ENCODE measurements around the gene COQ4.
A peak's percentile ranks its signal among the peaks of the same experiment; 100 is the strongest.

COQ4 gene

DNA sequence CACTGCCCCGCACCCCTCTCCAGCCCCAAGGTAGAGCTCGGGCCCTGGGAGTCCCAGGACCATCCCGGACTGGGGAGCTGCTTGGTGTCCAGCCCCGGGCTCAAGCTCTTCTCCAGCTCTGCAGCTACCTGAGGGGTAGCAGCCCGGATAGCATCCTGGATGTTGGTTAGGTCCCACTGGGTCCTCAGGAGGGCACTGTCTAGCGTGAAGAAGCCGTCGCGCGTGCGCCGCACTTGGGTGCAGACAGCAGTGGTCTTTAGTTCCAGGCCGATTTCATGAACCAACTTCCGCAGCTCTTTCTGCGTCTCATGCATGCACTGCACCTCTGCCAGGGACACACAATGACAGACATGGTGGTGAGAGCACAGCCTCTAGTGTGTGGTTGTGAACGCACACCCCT lies 13.1 kb upstream of the COQ4 start:
- Histone ChIP-seq H3K4me1 (ENCODE audit: insufficient read depth, insufficient read length) (peaks cover 5% of the 10 kb centered on the region), H3K9me3 (ENCODE audit: insufficient read depth, low read length) (no peaks in the 10 kb centered on the region), H3K9ac (ENCODE audit: insufficient read length, low read depth) (no peak overlapping the region), H3K36me3 (ENCODE audit: insufficient read depth, insufficient read length, low read length) (peaks cover 54% of the 10 kb centered on the region), H3K4me3 (ENCODE audit: insufficient read length, low read depth) (no peak overlapping the region), H3K27me3 (ENCODE audit: insufficient read depth, insufficient read length) (no peaks in the 10 kb centered on the region)
- no peak for DNase-seq (ENCODE audit: low read depth, low spot score)
- no peak for TF ChIP-seq YY1 (IDR thresholded peaks at IDR 0.05; ENCODE audit: insufficient read depth, insufficient read length)
- TF ChIP-seq SUZ12 (IDR thresholded peaks at IDR 0.05; ENCODE audit: extremely low read depth, insufficient read depth, insufficient read length): no peak
- TF ChIP-seq ZNF274 (IDR thresholded peaks at IDR 0.05; ENCODE audit: low read depth, low read length): no peak

- no peaks in the 10 kb centered on the region for H3K9me3 ChIP-seq (ENCODE audit: insufficient read depth, low read length)
- no peak for DNase-seq (ENCODE audit: low read depth, low spot score)
- no peaks in the 10 kb centered on the region for H3K4me1 ChIP-seq (ENCODE audit: insufficient read depth, insufficient read length)
- no peak for TF ChIP-seq YY1 (IDR thresholded peaks at IDR 0.05; ENCODE audit: insufficient read depth, insufficient read length)
- no peak for TF ChIP-seq SUZ12 (IDR thresholded peaks at IDR 0.05; ENCODE audit: extremely low read depth, insufficient read depth, insufficient read length)
- no peak for TF ChIP-seq ZNF274 (IDR thresholded peaks at IDR 0.05; ENCODE audit: low read depth, low read length)
- H3K9ac ChIP-seq (ENCODE audit: insufficient read length, low read depth): no peak overlapping the region
- peaks cover 59% of the 10 kb centered on the region for H3K36me3 ChIP-seq (ENCODE audit: insufficient read depth, insufficient read length, low read length)
- no peak overlapping the region for H3K4me3 ChIP-seq (ENCODE audit: insufficient read length, low read depth)
- H3K27me3 ChIP-seq (ENCODE audit: insufficient read depth, insufficient read length): no peaks in the 10 kb centered on the region
These were observed 12.2 kb upstream of the COQ4 start for GRCh38 chr9:128310461-128310860.

GRCh38 chr9:128314697-128315096 lies 7.9 kb upstream of the COQ4 start:
- H3K9ac ChIP-seq (ENCODE audit: insufficient read length, low read depth): no peak overlapping the region
- no peak overlapping the region for H3K4me3 ChIP-seq (ENCODE audit: insufficient read length, low read depth)
- DNase-seq (ENCODE audit: low read depth, low spot score): no peak
- H3K27me3 ChIP-seq (ENCODE audit: insufficient read depth, insufficient read length): no peaks in the 10 kb centered on the region
- no peaks in the 10 kb centered on the region for H3K4me1 ChIP-seq (ENCODE audit: insufficient read depth, insufficient read length)
- peaks cover 62% of the 10 kb centered on the region for H3K36me3 ChIP-seq (ENCODE audit: insufficient read depth, insufficient read length, low read length)
- TF ChIP-seq YY1 (IDR thresholded peaks at IDR 0.05; ENCODE audit: insufficient read depth, insufficient read length) (no peak), SUZ12 (IDR thresholded peaks at IDR 0.05; ENCODE audit: extremely low read depth, insufficient read depth, insufficient read length) (no peak), ZNF274 (IDR thresholded peaks at IDR 0.05; ENCODE audit: low read depth, low read length) (no peak)
- H3K9me3 ChIP-seq (ENCODE audit: insufficient read depth, low read length): no peaks in the 10 kb centered on the region

DNA sequence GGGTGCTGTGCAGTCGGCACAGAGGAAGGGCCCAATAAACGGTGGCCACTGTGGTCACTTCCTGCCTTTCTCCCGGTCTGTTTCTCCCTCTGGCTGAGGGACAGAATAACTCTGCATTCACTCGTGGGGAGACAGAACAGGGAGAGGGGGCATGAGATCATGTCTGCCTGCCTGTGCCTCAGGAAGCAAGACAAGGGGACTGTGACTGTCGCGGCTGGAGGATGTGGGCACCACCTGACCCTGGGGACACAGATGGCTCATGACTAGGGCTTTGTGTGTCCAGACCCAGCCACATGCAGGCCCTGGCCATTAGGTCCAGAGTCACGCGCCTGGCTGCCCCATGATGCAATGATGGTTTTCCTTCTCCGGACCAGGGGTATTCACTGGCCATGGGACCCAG lies 6.2 kb upstream of the COQ4 start:
- no peak for DNase-seq (ENCODE audit: low read depth, low spot score)
- Histone ChIP-seq H3K4me1 (ENCODE audit: insufficient read depth, insufficient read length) (no peaks in the 10 kb centered on the region), H3K9me3 (ENCODE audit: insufficient read depth, low read length) (no peaks in the 10 kb centered on the region), H3K27me3 (ENCODE audit: insufficient read depth, insufficient read length) (no peaks in the 10 kb centered on the region), H3K4me3 (ENCODE audit: insufficient read length, low read depth) (no peak overlapping the region), H3K36me3 (ENCODE audit: insufficient read depth, insufficient read length, low read length) (peaks cover 52% of the 10 kb centered on the region), H3K9ac (ENCODE audit: insufficient read length, low read depth) (no peak overlapping the region)
- TF ChIP-seq ZNF274 (IDR thresholded peaks at IDR 0.05; ENCODE audit: low read depth, low read length) (no peak), SUZ12 (IDR thresholded peaks at IDR 0.05; ENCODE audit: extremely low read depth, insufficient read depth, insufficient read length) (no peak), YY1 (IDR thresholded peaks at IDR 0.05; ENCODE audit: insufficient read depth, insufficient read length) (no peak)

DNA sequence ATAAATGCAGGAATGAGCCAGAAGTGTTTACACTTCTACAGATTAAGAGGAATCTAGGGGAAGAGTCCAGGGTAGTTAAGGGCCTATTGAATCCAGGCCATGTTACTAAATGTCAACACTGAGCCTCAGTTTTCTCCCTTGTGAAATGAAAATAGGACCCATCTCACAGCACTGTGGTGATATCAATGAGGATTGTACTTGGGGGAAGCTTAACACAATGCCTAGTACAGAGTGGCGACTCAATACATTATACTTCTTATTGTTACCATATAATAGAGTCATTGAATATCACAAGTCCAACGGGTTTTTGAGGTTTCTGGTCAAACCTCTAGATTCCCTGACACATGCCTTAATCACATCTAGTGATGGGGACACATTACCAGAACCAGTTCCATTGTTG lies 5.0 kb upstream of the COQ4 start:
- H3K9ac ChIP-seq (ENCODE audit: insufficient read length, low read depth): no peak overlapping the region
- H3K4me1 ChIP-seq (ENCODE audit: insufficient read depth, insufficient read length): no peaks in the 10 kb centered on the region
- peaks cover 52% of the 10 kb centered on the region for H3K36me3 ChIP-seq (ENCODE audit: insufficient read depth, insufficient read length, low read length)
- no peaks in the 10 kb centered on the region for H3K27me3 ChIP-seq (ENCODE audit: insufficient read depth, insufficient read length)
- TF ChIP-seq YY1 (IDR thresholded peaks at IDR 0.05; ENCODE audit: insufficient read depth, insufficient read length): no peak
- TF ChIP-seq ZNF274 (IDR thresholded peaks at IDR 0.05; ENCODE audit: low read depth, low read length): no peak
- no peak for TF ChIP-seq SUZ12 (IDR thresholded peaks at IDR 0.05; ENCODE audit: extremely low read depth, insufficient read depth, insufficient read length)
- DNase-seq (ENCODE audit: low read depth, low spot score): no peak
- no peaks in the 10 kb centered on the region for H3K9me3 ChIP-seq (ENCODE audit: insufficient read depth, low read length)
- no peak overlapping the region for H3K4me3 ChIP-seq (ENCODE audit: insufficient read length, low read depth)

DNA sequence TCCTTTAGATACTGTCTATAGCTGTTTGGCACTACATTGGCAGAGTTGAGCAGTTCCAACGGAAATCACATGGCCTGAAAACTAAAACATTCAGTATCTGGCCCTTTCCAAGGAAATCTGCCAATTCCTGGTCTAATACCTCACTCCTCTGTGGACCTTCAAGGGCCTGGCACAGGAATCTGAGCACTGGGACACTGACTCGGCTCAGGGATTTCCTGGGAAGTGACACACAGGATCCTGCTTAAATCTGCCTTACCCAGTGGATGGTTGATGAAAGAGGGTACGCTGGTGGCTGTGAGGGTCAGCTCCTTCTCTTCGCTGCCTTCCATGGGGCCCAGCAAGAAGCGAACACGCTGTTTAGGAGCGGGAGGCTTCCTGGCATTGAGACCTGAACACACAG lies 1.3 kb upstream of the COQ4 start:
- Histone ChIP-seq H3K27me3 (ENCODE audit: insufficient read depth, insufficient read length) (no peaks in the 10 kb centered on the region), H3K4me3 (ENCODE audit: insufficient read length, low read depth) (peak overlapping the region; percentile 81), H3K9ac (ENCODE audit: insufficient read length, low read depth) (peak overlapping the region; percentile 92), H3K4me1 (ENCODE audit: insufficient read depth, insufficient read length) (no peaks in the 10 kb centered on the region), H3K9me3 (ENCODE audit: insufficient read depth, low read length) (no peaks in the 10 kb centered on the region), H3K36me3 (ENCODE audit: insufficient read depth, insufficient read length, low read length) (peaks cover 46% of the 10 kb centered on the region)
- TF ChIP-seq ZNF274 (IDR thresholded peaks at IDR 0.05; ENCODE audit: low read depth, low read length): no peak
- no peak for TF ChIP-seq SUZ12 (IDR thresholded peaks at IDR 0.05; ENCODE audit: extremely low read depth, insufficient read depth, insufficient read length)
- no peak for TF ChIP-seq YY1 (IDR thresholded peaks at IDR 0.05; ENCODE audit: insufficient read depth, insufficient read length)
- DNase-seq (ENCODE audit: low read depth, low spot score): no peak

- TF ChIP-seq SUZ12 (IDR thresholded peaks at IDR 0.05; ENCODE audit: extremely low read depth, insufficient read depth, insufficient read length) (no peak), ZNF274 (IDR thresholded peaks at IDR 0.05; ENCODE audit: low read depth, low read length) (no peak), YY1 (IDR thresholded peaks at IDR 0.05; ENCODE audit: insufficient read depth, insufficient read length) (no peak)
- no peak for DNase-seq (ENCODE audit: low read depth, low spot score)
- Histone ChIP-seq H3K9ac (ENCODE audit: insufficient read length, low read depth) (peak overlapping the region; percentile 92), H3K4me1 (ENCODE audit: insufficient read depth, insufficient read length) (no peaks in the 10 kb centered on the region), H3K36me3 (ENCODE audit: insufficient read depth, insufficient read length, low read length) (peaks cover 45% of the 10 kb centered on the region), H3K4me3 (ENCODE audit: insufficient read length, low read depth) (peak overlapping the region; percentile 81), H3K27me3 (ENCODE audit: insufficient read depth, insufficient read length) (no peaks in the 10 kb centered on the region), H3K9me3 (ENCODE audit: insufficient read depth, low read length) (no peaks in the 10 kb centered on the region)
These were observed 698 bp upstream of the COQ4 start for GRCh38 chr9:128321879-128322403.
